ENCODE measurements around the gene LARGE1.

Gene LARGE1

GRCh38 chr22:33656808-33657628 lies 263.3 kb downstream of the LARGE1 start:
- no peak overlapping the region for H3K4me2 ChIP-seq (ENCODE audit: low read length)
- no peak overlapping the region for H4K91ac ChIP-seq (ENCODE audit: low read depth, low read length)
- H3K18ac ChIP-seq (ENCODE audit: low read length), result no peak overlapping the region
- H3K27me3 ChIP-seq (ENCODE audit: insufficient read depth, low read length), result no peaks in the 10 kb centered on the region
- no peaks in the 10 kb centered on the region for H3K36me3 ChIP-seq (ENCODE audit: control insufficient read depth in 1 of 2, insufficient read depth in 2 of 2, low read length in 2 of 2)
- no peak overlapping the region for H2BK12ac ChIP-seq (ENCODE audit: low read length)
- H3K14ac ChIP-seq (ENCODE audit: low read length), result no peak overlapping the region
- H4K8ac ChIP-seq (ENCODE audit: low read depth, low read length), result no peak overlapping the region
- H3K79me1 ChIP-seq (ENCODE audit: low read length), result no peaks in the 10 kb centered on the region
- H3K79me2 ChIP-seq (ENCODE audit: control insufficient read depth, insufficient read depth, low read length, poor library complexity), result no peaks in the 10 kb centered on the region
- H3K9ac ChIP-seq (ENCODE audit: low read length), result no peak overlapping the region
- peak in 1 of 2 donors; percentile 54 for DNase-seq
- WGBS (ENCODE audit: extremely low coverage, insufficient coverage, insufficient read length), result no CpG with 5 or more reads among the region's 8 CpGs
- H3K4me3 ChIP-seq (ENCODE audit: low read depth, low read length), result no peak overlapping the region
- H2BK120ac ChIP-seq (ENCODE audit: insufficient read depth, low read length, poor library complexity), result no peak overlapping the region
- H3K9me3 ChIP-seq (ENCODE audit: insufficient read depth, low read depth, low read length), result no peaks in the 10 kb centered on the region
- H4K12ac ChIP-seq (ENCODE audit: low read depth, low read length), result no peak overlapping the region
- no peak overlapping the region for H3K4ac ChIP-seq (ENCODE audit: low read depth, low read length)
- peaks cover 0 to 2% of the 10 kb centered on the region in 2 experiments for H3K4me1 ChIP-seq (ENCODE audit: control insufficient read depth in 1 of 2, insufficient read depth in 2 of 2, low read length in 2 of 2)
- no peak overlapping the region for H2AK5ac ChIP-seq (ENCODE audit: low read length)
- no peak overlapping the region for H3K27ac ChIP-seq (ENCODE audit: low read depth, low read length)
- H2AFZ ChIP-seq (ENCODE audit: insufficient read depth, low read length, poor library complexity), result no peak overlapping the region
- H2BK5ac ChIP-seq (ENCODE audit: low read depth, low read length, poor library complexity), result no peak overlapping the region
- no peak overlapping the region for H3K23ac ChIP-seq (ENCODE audit: low read length)

DNA sequence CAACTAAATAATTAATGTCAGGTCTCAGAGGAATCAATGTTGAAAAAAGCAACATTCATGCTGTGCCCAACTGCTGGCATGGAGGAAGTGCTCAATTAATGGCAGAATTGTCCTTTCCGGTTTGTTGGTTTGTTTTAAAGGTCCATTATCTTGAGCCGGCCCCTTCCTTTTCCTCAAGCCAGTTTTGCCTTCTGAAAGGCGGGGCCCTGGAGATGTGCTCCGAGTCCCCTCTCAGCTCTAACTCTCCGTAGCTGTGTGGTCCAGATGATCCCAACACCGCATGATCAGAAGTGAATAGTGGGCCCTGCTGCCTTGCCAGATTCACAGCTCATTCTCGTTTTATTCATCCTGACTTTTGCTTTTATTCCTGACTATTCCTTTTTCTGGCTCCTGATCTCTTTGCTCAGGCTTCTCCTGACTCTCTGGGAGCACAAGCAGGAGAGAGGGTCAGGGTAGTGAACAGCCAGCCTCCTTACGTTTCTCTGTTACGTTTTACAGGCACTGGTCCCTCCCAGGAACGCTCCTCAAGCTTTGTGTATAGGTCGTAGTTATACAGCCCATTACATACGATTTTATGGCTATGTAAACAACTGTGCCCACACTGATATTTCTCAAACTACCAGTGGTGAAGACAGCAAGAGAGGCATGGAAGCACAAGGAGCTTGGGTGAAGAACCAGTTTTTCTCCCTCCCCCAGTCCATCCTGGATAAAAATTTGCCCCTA lies 265.9 kb downstream of the LARGE1 start:
- DNase-seq, result no peak
- Histone ChIP-seq H3K4me1 (ENCODE audit: control insufficient read depth in 1 of 2, insufficient read depth in 2 of 2, low read length in 2 of 2) (peaks cover 0 to 6% of the 10 kb centered on the region in 2 experiments), H3K14ac (ENCODE audit: low read length) (no peak overlapping the region), H3K36me3 (ENCODE audit: control insufficient read depth in 1 of 2, insufficient read depth in 2 of 2, low read length in 2 of 2) (peaks cover 2 to 4% of the 10 kb centered on the region in 2 experiments), H3K9ac (ENCODE audit: low read length) (no peak overlapping the region), H3K79me2 (ENCODE audit: control insufficient read depth, insufficient read depth, low read length, poor library complexity) (no peaks in the 10 kb centered on the region), H3K23ac (ENCODE audit: low read length) (no peak overlapping the region), H3K27me3 (ENCODE audit: insufficient read depth, low read length) (no peaks in the 10 kb centered on the region), H3K18ac (ENCODE audit: low read length) (no peak overlapping the region), H3K9me3 (ENCODE audit: insufficient read depth, low read depth, low read length) (no peaks in the 10 kb centered on the region), H3K79me1 (ENCODE audit: low read length) (no peaks in the 10 kb centered on the region), H2AK5ac (ENCODE audit: low read length) (no peak overlapping the region), H3K4ac (ENCODE audit: low read depth, low read length) (no peak overlapping the region), H4K91ac (ENCODE audit: low read depth, low read length) (no peak overlapping the region), H3K4me2 (ENCODE audit: low read length) (no peak overlapping the region), H2BK120ac (ENCODE audit: insufficient read depth, low read length, poor library complexity) (no peak overlapping the region), H2BK12ac (ENCODE audit: low read length) (no peak overlapping the region), H4K8ac (ENCODE audit: low read depth, low read length) (no peak overlapping the region), H2AFZ (ENCODE audit: insufficient read depth, low read length, poor library complexity) (no peak overlapping the region), H3K27ac (ENCODE audit: low read depth, low read length) (no peak overlapping the region), H2BK5ac (ENCODE audit: low read depth, low read length, poor library complexity) (no peak overlapping the region), H4K12ac (ENCODE audit: low read depth, low read length) (no peak overlapping the region), H3K4me3 (ENCODE audit: low read depth, low read length) (no peak overlapping the region)
- WGBS (ENCODE audit: extremely low coverage, insufficient coverage, insufficient read length), result no CpG with 5 or more reads among the region's 12 CpGs

DNA sequence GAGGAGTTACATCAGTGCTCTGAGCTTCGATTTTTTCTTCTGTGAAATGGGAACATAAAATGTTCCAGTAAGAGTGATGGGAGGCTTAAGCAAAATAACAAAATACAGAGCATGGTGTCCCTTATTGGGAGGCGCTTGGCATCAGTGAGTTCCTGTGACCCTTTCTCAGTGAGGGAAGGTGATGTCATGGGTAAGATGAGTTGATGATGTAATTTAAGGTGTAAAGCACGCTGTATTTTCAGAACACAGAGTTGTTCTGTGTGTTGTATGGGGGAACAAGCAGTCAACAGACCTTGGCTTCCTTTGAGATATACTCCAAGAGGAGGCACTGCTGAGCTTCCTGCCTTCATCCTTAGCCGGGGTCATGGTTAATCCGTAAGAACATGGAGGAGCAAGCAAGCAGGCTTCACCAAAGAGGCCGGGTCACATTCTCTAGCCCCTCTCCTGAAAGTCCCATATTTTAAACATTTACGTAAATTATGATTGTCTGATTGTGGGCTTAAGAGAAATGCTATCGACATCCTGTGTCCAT lies 266.7 kb downstream of the LARGE1 start:
- no peaks in the 10 kb centered on the region for H3K79me1 ChIP-seq (ENCODE audit: low read length)
- no peak overlapping the region for H4K8ac ChIP-seq (ENCODE audit: low read depth, low read length)
- H3K18ac ChIP-seq (ENCODE audit: low read length), result no peak overlapping the region
- no peak overlapping the region for H2AK5ac ChIP-seq (ENCODE audit: low read length)
- H4K12ac ChIP-seq (ENCODE audit: low read depth, low read length), result no peak overlapping the region
- H3K4ac ChIP-seq (ENCODE audit: low read depth, low read length), result no peak overlapping the region
- no peak overlapping the region for H2BK120ac ChIP-seq (ENCODE audit: insufficient read depth, low read length, poor library complexity)
- H3K4me1 ChIP-seq (ENCODE audit: control insufficient read depth in 1 of 2, insufficient read depth in 2 of 2, low read length in 2 of 2), result peaks cover 0 to 6% of the 10 kb centered on the region in 2 experiments
- no peak overlapping the region for H2AFZ ChIP-seq (ENCODE audit: insufficient read depth, low read length, poor library complexity)
- H3K36me3 ChIP-seq (ENCODE audit: control insufficient read depth in 1 of 2, insufficient read depth in 2 of 2, low read length in 2 of 2), result peaks cover 2 to 6% of the 10 kb centered on the region in 2 experiments
- H4K91ac ChIP-seq (ENCODE audit: low read depth, low read length), result no peak overlapping the region
- H3K79me2 ChIP-seq (ENCODE audit: control insufficient read depth, insufficient read depth, low read length, poor library complexity), result no peaks in the 10 kb centered on the region
- H3K27ac ChIP-seq (ENCODE audit: low read depth, low read length), result no peak overlapping the region
- H3K9me3 ChIP-seq (ENCODE audit: insufficient read depth, low read depth, low read length), result no peaks in the 10 kb centered on the region
- no peak overlapping the region for H3K4me2 ChIP-seq (ENCODE audit: low read length)
- H3K4me3 ChIP-seq (ENCODE audit: low read depth, low read length), result no peak overlapping the region
- DNase-seq, result no peak
- no peaks in the 10 kb centered on the region for H3K27me3 ChIP-seq (ENCODE audit: insufficient read depth, low read length)
- WGBS (ENCODE audit: extremely low coverage, insufficient coverage, insufficient read length), result no CpG with 5 or more reads among the region's 8 CpGs
- H2BK12ac ChIP-seq (ENCODE audit: low read length), result no peak overlapping the region
- H3K14ac ChIP-seq (ENCODE audit: low read length), result no peak overlapping the region
- no peak overlapping the region for H2BK5ac ChIP-seq (ENCODE audit: low read depth, low read length, poor library complexity)
- H3K23ac ChIP-seq (ENCODE audit: low read length), result no peak overlapping the region
- no peak overlapping the region for H3K9ac ChIP-seq (ENCODE audit: low read length)

GRCh38 chr22:33652615-33653014 lies 267.7 kb downstream of the LARGE1 start:
- Histone ChIP-seq H2AK5ac (ENCODE audit: low read length) (no peak overlapping the region), H3K4me2 (ENCODE audit: low read length) (no peak overlapping the region), H2AFZ (ENCODE audit: insufficient read depth, low read length, poor library complexity) (no peak overlapping the region), H3K4ac (ENCODE audit: low read depth, low read length) (no peak overlapping the region), H4K91ac (ENCODE audit: low read depth, low read length) (no peak overlapping the region), H3K14ac (ENCODE audit: low read length) (no peak overlapping the region), H3K9me3 (ENCODE audit: insufficient read depth, low read depth, low read length) (no peaks in the 10 kb centered on the region), H2BK120ac (ENCODE audit: insufficient read depth, low read length, poor library complexity) (no peak overlapping the region), H3K36me3 (ENCODE audit: control insufficient read depth in 1 of 2, insufficient read depth in 2 of 2, low read length in 2 of 2) (peaks cover 2 to 6% of the 10 kb centered on the region in 2 experiments), H3K27ac (ENCODE audit: low read depth, low read length) (peak overlapping the region; percentile 13), H3K9ac (ENCODE audit: low read length) (no peak overlapping the region), H3K4me3 (ENCODE audit: low read depth, low read length) (no peak overlapping the region), H3K27me3 (ENCODE audit: insufficient read depth, low read length) (no peaks in the 10 kb centered on the region), H2BK5ac (ENCODE audit: low read depth, low read length, poor library complexity) (no peak overlapping the region), H2BK12ac (ENCODE audit: low read length) (no peak overlapping the region), H3K79me2 (ENCODE audit: control insufficient read depth, insufficient read depth, low read length, poor library complexity) (no peaks in the 10 kb centered on the region), H3K79me1 (ENCODE audit: low read length) (no peaks in the 10 kb centered on the region), H3K18ac (ENCODE audit: low read length) (no peak overlapping the region), H3K4me1 (ENCODE audit: control insufficient read depth in 1 of 2, insufficient read depth in 2 of 2, low read length in 2 of 2) (peaks cover 0 to 6% of the 10 kb centered on the region in 2 experiments), H3K23ac (ENCODE audit: low read length) (no peak overlapping the region), H4K8ac (ENCODE audit: low read depth, low read length) (no peak overlapping the region), H4K12ac (ENCODE audit: low read depth, low read length) (no peak overlapping the region)
- no CpG with 5 or more reads among the region's 5 CpGs for WGBS (ENCODE audit: extremely low coverage, insufficient coverage, insufficient read length)
- DNase-seq, result peak; percentile 69 to 86
